ES-I3 (cell line): ENCODE data around the gene MAP6.

Experiments used
- H3K36me3 ChIP-seq: 2 replicates; pipeline ENCODE4 v1.6.1; 2013; ENCODE audit warnings: mild to moderate bottlenecking, low read length, control low read depth, moderate library complexity; ENCODE audit not compliant: insufficient read depth
- H3K4me1 ChIP-seq: 2 replicates; pipeline ENCODE4 v1.6.1; 2013; ENCODE audit warnings: mild to moderate bottlenecking, control low read depth, low read length; ENCODE audit not compliant: insufficient read depth
- H3K9ac ChIP-seq: 2 replicates; pipeline ENCODE4 v1.6.1; 2013; ENCODE audit warnings: low read depth, mild to moderate bottlenecking, low read length, moderate library complexity
- H3K9me3 ChIP-seq: 2 replicates; pipeline ENCODE4 v1.6.1; 2013; ENCODE audit warnings: mild to moderate bottlenecking, low read length, moderate library complexity; ENCODE audit not compliant: control insufficient read depth, insufficient read depth

Gene MAP6

GRCh38 chr11:75679566-75679965 lies 10.7 kb upstream of the MAP6 start:
- Histone ChIP-seq H3K4me1 (no peaks in the 10 kb centered on the region; the same call in 1 of the 2 replicates), H3K9ac (no peak overlapping the region), H3K36me3 (no peaks in the 10 kb centered on the region), H3K9me3 (no peaks in the 10 kb centered on the region)

- no peaks in the 10 kb centered on the region; the same call in 1 of the 2 replicates for H3K9me3 ChIP-seq
- no peaks in the 10 kb centered on the region for H3K36me3 ChIP-seq
- H3K4me1 ChIP-seq = no peaks in the 10 kb centered on the region; the same call in 1 of the 2 replicates
- H3K9ac ChIP-seq = no peak overlapping the region
Observed at GRCh38 chr11:75678620-75679259, 9.9 kb upstream of the MAP6 start.

GRCh38 chr11:75677909-75678308 lies 9.1 kb upstream of the MAP6 start:
- no peaks in the 10 kb centered on the region; the same call in 1 of the 2 replicates for H3K4me1 ChIP-seq
- H3K9ac ChIP-seq = no peak overlapping the region
- H3K9me3 ChIP-seq = no peaks in the 10 kb centered on the region; the same call in 1 of the 2 replicates
- no peaks in the 10 kb centered on the region for H3K36me3 ChIP-seq

- H3K9ac ChIP-seq = no peak overlapping the region
- no peaks in the 10 kb centered on the region for H3K36me3 ChIP-seq
- no peaks in the 10 kb centered on the region; the same call in 1 of the 2 replicates for H3K4me1 ChIP-seq
- no peaks in the 10 kb centered on the region; the same call in 1 of the 2 replicates for H3K9me3 ChIP-seq
Observed at GRCh38 chr11:75677275-75677674, 8.4 kb upstream of the MAP6 start.

GRCh38 chr11:75673977-75674582 lies 5.2 kb upstream of the MAP6 start:
- Histone ChIP-seq H3K9me3 (no peaks in the 10 kb centered on the region; the same call in 1 of the 2 replicates), H3K36me3 (no peaks in the 10 kb centered on the region), H3K9ac (no peak overlapping the region), H3K4me1 (no peaks in the 10 kb centered on the region; the same call in 1 of the 2 replicates)

- Histone ChIP-seq H3K9me3 (no peaks in the 10 kb centered on the region), H3K4me1 (peaks cover 17% of the 10 kb centered on the region), H3K36me3 (no peaks in the 10 kb centered on the region), H3K9ac (peak overlapping the region; percentile 41; the same call in 1 of the 2 replicates)
Observed at GRCh38 chr11:75667831-75668450, 897 bp downstream of the MAP6 start.

DNA sequence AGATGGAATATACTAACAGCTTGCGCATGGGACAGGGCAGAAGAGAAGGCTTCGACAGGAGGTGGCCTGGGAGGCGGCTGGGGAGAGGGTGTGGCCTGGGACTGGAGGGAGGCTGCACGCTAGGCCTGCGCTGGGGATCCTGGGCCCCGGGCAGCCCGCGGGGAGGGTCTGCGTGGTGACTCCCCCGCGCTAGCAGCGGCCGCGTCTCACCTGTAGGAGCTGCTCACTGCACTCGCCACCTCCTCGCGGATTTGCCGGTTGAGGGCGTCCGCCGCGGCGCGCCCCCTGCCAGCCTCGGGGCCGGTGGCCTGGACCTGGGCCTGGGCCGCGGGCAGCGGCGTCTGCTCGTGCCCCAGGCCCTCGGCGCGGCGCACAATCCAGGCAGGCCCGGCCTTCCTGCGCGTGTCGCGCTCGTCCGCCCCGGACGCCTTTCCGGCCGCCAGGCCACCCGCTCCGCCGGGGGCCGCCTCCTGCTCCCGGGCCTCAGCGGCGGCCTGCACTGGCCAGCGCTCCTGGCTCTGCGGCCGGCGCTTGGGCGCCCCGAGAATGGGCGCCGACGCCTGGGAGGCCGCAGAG lies 1.5 kb downstream of the MAP6 start:
- no peaks in the 10 kb centered on the region for H3K9me3 ChIP-seq
- H3K36me3 ChIP-seq = no peaks in the 10 kb centered on the region
- H3K4me1 ChIP-seq = peaks cover 21% of the 10 kb centered on the region
- peak overlapping the region; percentile 41; the same call in 1 of the 2 replicates for H3K9ac ChIP-seq

DNA sequence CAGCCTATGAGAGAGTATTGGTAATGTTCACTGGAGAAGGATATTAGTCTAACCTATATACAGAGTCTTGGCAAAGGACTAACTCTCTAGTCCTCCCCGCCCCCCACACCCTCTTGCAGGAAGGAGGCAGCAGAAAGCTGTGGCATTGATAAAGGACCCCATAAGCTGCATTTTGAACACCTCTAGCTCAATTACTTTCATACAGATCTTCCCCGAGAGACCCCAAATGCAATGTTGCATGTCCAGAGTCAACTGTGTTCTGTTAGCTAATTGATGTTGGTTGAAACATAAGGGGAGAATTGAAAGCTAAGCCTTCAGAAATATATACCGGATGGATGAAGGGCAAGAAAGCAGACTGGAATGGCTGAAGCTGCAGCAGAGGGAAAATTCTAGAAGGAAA lies 2.8 kb downstream of the MAP6 start:
- no peaks in the 10 kb centered on the region for H3K9me3 ChIP-seq
- no peak overlapping the region for H3K9ac ChIP-seq
- H3K36me3 ChIP-seq = no peaks in the 10 kb centered on the region
- peaks cover 22% of the 10 kb centered on the region for H3K4me1 ChIP-seq

- Histone ChIP-seq H3K9me3 (no peaks in the 10 kb centered on the region), H3K36me3 (no peaks in the 10 kb centered on the region), H3K9ac (no peak overlapping the region), H3K4me1 (peaks cover 22% of the 10 kb centered on the region)
Observed at GRCh38 chr11:75665126-75665525, 3.7 kb downstream of the MAP6 start.

DNA sequence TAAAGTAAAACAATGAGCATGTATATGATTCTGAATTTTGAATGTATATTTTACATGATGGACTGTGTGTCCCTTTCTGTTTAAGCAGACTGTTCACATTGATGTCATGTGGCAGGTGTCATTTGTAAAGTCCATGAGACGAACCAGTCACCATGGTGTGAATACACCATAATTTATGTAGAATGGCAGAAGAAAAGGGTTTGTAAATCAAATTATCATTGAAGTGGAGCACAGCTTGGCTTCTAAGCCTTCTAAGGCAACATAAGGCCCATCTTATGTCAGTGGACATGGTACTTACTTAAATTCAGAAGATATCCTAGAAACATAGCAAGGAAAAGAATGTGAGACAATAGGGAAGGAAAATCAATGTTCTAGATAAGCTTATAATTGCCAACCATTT lies 4.4 kb downstream of the MAP6 start:
- no peaks in the 10 kb centered on the region for H3K9me3 ChIP-seq
- H3K36me3 ChIP-seq = no peaks in the 10 kb centered on the region
- no peak overlapping the region for H3K9ac ChIP-seq
- H3K4me1 ChIP-seq = peaks cover 22% of the 10 kb centered on the region

- Histone ChIP-seq H3K9me3 (no peaks in the 10 kb centered on the region), H3K4me1 (peaks cover 22% of the 10 kb centered on the region), H3K36me3 (no peaks in the 10 kb centered on the region), H3K9ac (no peak overlapping the region)
Observed at GRCh38 chr11:75663808-75664207, 5.0 kb downstream of the MAP6 start.

DNA sequence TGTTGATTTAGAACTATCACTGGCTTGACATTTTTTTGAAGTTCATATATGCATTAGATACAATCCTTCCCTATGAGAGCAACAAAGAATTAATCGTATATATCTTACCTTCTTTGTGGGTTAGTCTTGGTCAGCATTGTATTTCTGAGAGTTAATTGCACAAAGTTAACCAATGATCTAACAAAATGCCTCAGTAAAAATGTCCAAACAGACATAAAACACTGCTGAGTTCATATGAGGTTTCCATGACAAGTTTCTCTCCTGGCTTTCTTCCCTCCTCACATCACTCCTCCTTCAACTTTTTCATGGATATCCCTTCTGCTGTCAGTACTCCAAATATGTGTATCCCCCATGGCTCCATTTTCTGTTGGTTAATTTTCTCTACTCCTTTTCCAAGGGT lies 9.0 kb downstream of the MAP6 start:
- Histone ChIP-seq H3K36me3 (no peaks in the 10 kb centered on the region), H3K9ac (no peak overlapping the region), H3K4me1 (peaks cover 25% of the 10 kb centered on the region), H3K9me3 (no peaks in the 10 kb centered on the region)

DNA sequence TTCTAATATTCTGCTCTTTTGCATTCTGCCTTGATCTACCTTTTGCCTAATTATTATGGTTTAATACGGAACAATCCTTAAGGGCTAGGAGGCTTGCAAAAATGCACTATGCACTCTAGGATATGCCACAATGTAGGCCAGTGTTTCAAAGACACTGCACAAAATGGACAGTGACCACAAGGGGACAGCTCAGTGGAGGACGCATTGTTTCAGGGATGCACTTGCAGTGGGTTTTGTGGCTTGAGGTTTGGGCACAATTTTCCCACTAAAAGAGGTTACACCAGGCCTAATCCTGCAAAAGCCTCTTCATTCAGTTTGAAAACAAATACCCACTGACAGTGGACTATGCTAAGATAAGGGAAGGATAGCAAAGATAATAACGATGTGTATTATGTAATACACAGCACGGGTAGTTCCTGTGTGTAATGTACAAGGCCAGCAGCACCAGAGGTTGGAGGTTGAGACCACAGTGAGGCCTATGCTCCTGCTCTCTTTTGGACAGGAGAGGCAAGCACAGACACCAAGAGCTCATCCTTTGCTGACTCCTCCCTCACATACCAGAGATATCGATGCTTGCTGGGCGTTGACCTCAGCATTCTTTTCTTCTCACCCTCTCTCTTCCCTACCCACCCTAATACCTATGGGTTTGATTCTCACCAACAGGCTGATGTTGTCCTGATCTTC lies 12.7 kb downstream of the MAP6 start:
- Histone ChIP-seq H3K9me3 (no peaks in the 10 kb centered on the region), H3K9ac (no peak overlapping the region), H3K4me1 (peaks cover 8% of the 10 kb centered on the region; the same call in 1 of the 2 replicates), H3K36me3 (no peaks in the 10 kb centered on the region)

DNA sequence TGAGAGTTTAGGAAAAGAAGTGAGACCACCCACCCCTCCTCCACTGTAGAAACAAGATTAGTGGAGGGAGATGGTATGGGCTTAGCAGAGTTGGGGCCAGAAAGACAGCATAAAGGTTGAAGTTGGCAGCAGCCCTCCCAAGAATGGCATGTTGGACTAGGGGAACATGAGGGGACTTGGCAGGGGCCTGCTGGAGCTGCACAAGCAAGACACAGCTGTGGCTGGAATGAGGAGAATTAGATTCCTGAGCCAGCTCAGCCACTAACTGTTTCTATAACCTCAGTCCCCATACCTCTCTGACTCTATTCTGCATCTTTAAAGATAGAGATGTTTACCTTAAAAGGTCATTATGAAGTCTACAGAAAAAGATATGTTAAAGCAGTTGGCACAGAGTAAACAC lies 13.2 kb downstream of the MAP6 start:
- Histone ChIP-seq H3K4me1 (peaks cover 8% of the 10 kb centered on the region; the same call in 1 of the 2 replicates), H3K9me3 (no peaks in the 10 kb centered on the region), H3K9ac (no peak overlapping the region), H3K36me3 (no peaks in the 10 kb centered on the region)
